ENCODE results near the gene LRRC32.

LRRC32 gene

GRCh38 chr11:76625472-76626186 lies 44.9 kb downstream of the LRRC32 start:
- TF ChIP-seq CTCF (IDR thresholded peaks at IDR 0.05; ENCODE audit: low read depth, low read length), result no peak
- DNase-seq (ENCODE audit: extremely low read depth, low read depth), result no peak

GRCh38 chr11:76624500-76625379 lies 45.8 kb downstream of the LRRC32 start:
- no peak for DNase-seq (ENCODE audit: extremely low read depth, low read depth)
- TF ChIP-seq CTCF (IDR thresholded peaks at IDR 0.05; ENCODE audit: low read depth, low read length), result no peak

GRCh38 chr11:76623884-76624419 lies 46.6 kb downstream of the LRRC32 start:
- no peak for TF ChIP-seq CTCF (IDR thresholded peaks at IDR 0.05; ENCODE audit: low read depth, low read length)

GRCh38 chr11:76623171-76623883 lies 47.2 kb downstream of the LRRC32 start:
- no peak for DNase-seq (ENCODE audit: extremely low read depth, low read depth)
- TF ChIP-seq CTCF (IDR thresholded peaks at IDR 0.05; ENCODE audit: low read depth, low read length), result no peak

More at GRCh38 chr11:76623884-76624419, 46.6 kb downstream of the LRRC32 start:
- no peak for DNase-seq (ENCODE audit: extremely low read depth, low read depth)

GRCh38 chr11:76622493-76623094 lies 48.0 kb downstream of the LRRC32 start:
- TF ChIP-seq CTCF (IDR thresholded peaks at IDR 0.05; ENCODE audit: low read depth, low read length), result no peak
- DNase-seq (ENCODE audit: extremely low read depth, low read depth), result no peak

GRCh38 chr11:76621868-76622267 lies 48.7 kb downstream of the LRRC32 start:
- TF ChIP-seq CTCF (IDR thresholded peaks at IDR 0.05; ENCODE audit: low read depth, low read length), result no peak
- DNase-seq (ENCODE audit: extremely low read depth, low read depth), result no peak
